Mesenchymal stem cell (in vitro differentiated cells and primary cell): ENCODE measurements around the gene OIT3.

Experiments
- DNase-seq: peaks from one replicate; pipeline ENCODE4 v3.0.0-alpha.2; 2013
- H2AFZ ChIP-seq: one replicate; pipeline ENCODE4 v1.6.1; 2013; ENCODE audit warnings: low read depth, mild to moderate bottlenecking, control low read depth, inconsistent platforms, low read length, moderate library complexity
- H2AK5ac ChIP-seq: 2 replicates; pipeline ENCODE4 v1.6.1; 2013; ENCODE audit warnings: low read length, moderate library complexity, mild to moderate bottlenecking, inconsistent platforms; ENCODE audit not compliant: severe bottlenecking
- H2BK120ac ChIP-seq: one replicate; pipeline ENCODE4 v1.6.1; 2013; ENCODE audit warnings: low read depth, mild to moderate bottlenecking, inconsistent platforms, low read length, moderate library complexity
- H2BK12ac ChIP-seq, 2 experiments: one replicate each; pipeline ENCODE4 v1.6.1; 2013; ENCODE audit warnings: inconsistent platforms in 2 of 2, low read length in 2 of 2, mild to moderate bottlenecking in 2 of 2, moderate library complexity in 2 of 2, control low read depth in 1 of 2
- H2BK15ac ChIP-seq: one replicate; pipeline ENCODE4 v1.6.1; 2013; ENCODE audit warnings: mild to moderate bottlenecking, low read depth, inconsistent platforms; ENCODE audit not compliant: poor library complexity, severe bottlenecking
- H2BK5ac ChIP-seq: 2 replicates; pipeline ENCODE4 v1.6.1; 2013; ENCODE audit warnings: low read depth, mild to moderate bottlenecking, low read length, control low read depth, inconsistent platforms; ENCODE audit not compliant: poor library complexity, severe bottlenecking
- H3K14ac ChIP-seq, 2 experiments: one replicate each; pipeline ENCODE4 v1.6.1; 2013; ENCODE audit warnings: inconsistent platforms in 2 of 2, low read length in 2 of 2, control low read depth in 1 of 2, mild to moderate bottlenecking in 1 of 2, moderate library complexity in 1 of 2
- H3K18ac ChIP-seq, 2 experiments: one replicate each; pipeline ENCODE4 v1.6.1; 2013; ENCODE audit warnings: inconsistent platforms in 2 of 2, low read length in 2 of 2, control low read depth in 1 of 2, low read depth in 1 of 2, mild to moderate bottlenecking in 1 of 2
- H3K23ac ChIP-seq, 2 experiments: one replicate each; pipeline ENCODE4 v1.6.1; 2013; ENCODE audit warnings: inconsistent platforms in 2 of 2, low read length in 2 of 2, mild to moderate bottlenecking in 2 of 2, moderate library complexity in 2 of 2, control low read depth in 1 of 2
- H3K27ac ChIP-seq: 2 replicates; pipeline ENCODE4 v1.5.1; 2013; ENCODE audit warnings: mild to moderate bottlenecking, moderate library complexity, low read length, control low read depth, inconsistent platforms; ENCODE audit not compliant: poor library complexity, severe bottlenecking
- H3K27me3 ChIP-seq, 2 experiments: 2 replicates each; pipeline versions ENCODE4 v1.6.1 to v1.7.0; 2013; ENCODE audit warnings: low read length in 2 of 2, mild to moderate bottlenecking in 2 of 2, moderate library complexity in 2 of 2, control low read depth in 1 of 2, inconsistent platforms in 1 of 2; ENCODE audit not compliant: control insufficient read depth in 1 of 2, insufficient read depth in 1 of 2
- H3K36me3 ChIP-seq, 2 experiments: 2 replicates each; pipeline versions ENCODE4 v1.6.1 to v1.7.0; 2013; ENCODE audit warnings: low read length in 2 of 2, control low read depth in 1 of 2, inconsistent platforms in 1 of 2, low read depth in 1 of 2, mild to moderate bottlenecking in 1 of 2; ENCODE audit not compliant: insufficient read depth in 2 of 2, control insufficient read depth in 1 of 2
- H3K4ac ChIP-seq, 2 experiments: one replicate each; pipeline ENCODE4 v1.6.1; 2013; ENCODE audit warnings: inconsistent platforms in 2 of 2, low read length in 2 of 2, mild to moderate bottlenecking in 2 of 2, moderate library complexity in 2 of 2, control low read depth in 1 of 2, low read depth in 1 of 2
- H3K4me1 ChIP-seq: 2 replicates; pipeline ENCODE4 v1.6.1; 2013; ENCODE audit warnings: low read depth, low read length, control low read depth; ENCODE audit not compliant: control insufficient read depth, insufficient read depth
- H3K4me2 ChIP-seq: 2 replicates; pipeline ENCODE4 v1.6.1; 2013; ENCODE audit warnings: low read length, mild to moderate bottlenecking, inconsistent platforms; ENCODE audit not compliant: poor library complexity, severe bottlenecking
- H3K4me3 ChIP-seq, 2 experiments: 2 replicates each; pipeline versions ENCODE4 v1.5.1 to v1.7.0; 2013; ENCODE audit warnings: low read length in 2 of 2, mild to moderate bottlenecking in 2 of 2, control low read depth in 1 of 2, low read depth in 1 of 2; ENCODE audit not compliant: insufficient read depth in 1 of 2
- H3K79me1 ChIP-seq: replicated peaks from 2 replicates; pipeline ENCODE4 v1.6.1; 2013; ENCODE audit warnings: mild to moderate bottlenecking, control low read depth, low read length, inconsistent platforms; ENCODE audit not compliant: poor library complexity, severe bottlenecking
- H3K9ac ChIP-seq: 2 replicates; pipeline ENCODE4 v1.7.0; 2013; ENCODE audit warnings: mild to moderate bottlenecking, low read length, moderate library complexity
- H3K9me3 ChIP-seq: 2 replicates; pipeline ENCODE4 v1.7.0; 2013; ENCODE audit warnings: mild to moderate bottlenecking, low read length; ENCODE audit not compliant: control insufficient read depth
- H4K8ac ChIP-seq: one replicate; pipeline ENCODE4 v1.6.1; 2013; ENCODE audit warnings: inconsistent platforms, mild to moderate bottlenecking, low read length, moderate library complexity
- H4K91ac ChIP-seq: one replicate; pipeline ENCODE4 v1.6.1; 2013; ENCODE audit warnings: mild to moderate bottlenecking, low read length, inconsistent platforms
- WGBS: methylation state at CpG from one replicate; pipeline ENCODE4 v1.1.7; 2013; ENCODE audit warnings: mixed read lengths; 5-methylcytosine and 5-hydroxymethylcytosine counted together

Gene OIT3

DNA sequence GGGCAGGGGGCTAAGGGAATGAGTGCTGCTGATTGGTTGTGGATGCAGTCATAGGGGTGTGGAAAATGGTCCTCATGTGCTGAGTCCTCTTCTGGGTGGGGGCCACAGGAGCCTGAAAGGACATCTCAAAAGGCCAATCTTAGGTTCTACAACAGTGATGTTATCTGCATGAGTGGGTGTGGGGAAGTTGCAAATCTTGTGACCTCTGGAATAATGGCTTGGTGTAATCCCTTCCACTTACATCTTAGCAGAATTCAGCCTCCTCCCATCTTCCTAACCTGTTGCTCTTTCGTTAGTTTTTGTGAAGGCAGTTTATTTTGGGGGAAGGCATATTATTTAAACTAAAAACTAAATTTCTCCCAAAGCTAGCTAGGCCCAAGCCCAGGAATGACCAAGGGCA lies 42.0 kb upstream of the OIT3 start:
- Histone ChIP-seq H3K36me3 (no peaks in the 10 kb centered on the region), H3K79me1 (peaks cover 22% of the 10 kb centered on the region), H3K9me3 (peaks cover 9% of the 10 kb centered on the region), H3K27me3 (no peaks in the 10 kb centered on the region), H4K8ac (no peak overlapping the region), H4K91ac (no peak overlapping the region), H3K14ac (no peak overlapping the region), H3K4me3 (no peak overlapping the region), H2BK5ac (no peak overlapping the region), H3K9ac (no peak overlapping the region), H3K4ac (no peak overlapping the region), H3K23ac (no peak overlapping the region), H2BK15ac (no peak overlapping the region), H3K4me2 (no peak overlapping the region), H3K27ac (no peak overlapping the region), H2BK120ac (no peak overlapping the region), H2AFZ (no peak overlapping the region), H2BK12ac (no peak overlapping the region), H3K4me1 (no peaks in the 10 kb centered on the region), H3K18ac (no peak overlapping the region), H2AK5ac (no peak overlapping the region)
- DNase-seq, result no peak
- WGBS, result no CpG with 5 or more reads among the region's 1 CpG

GRCh38 chr10:72852508-72852907 lies 41.0 kb upstream of the OIT3 start:
- H2BK12ac ChIP-seq, result no peak overlapping the region
- no peaks in the 10 kb centered on the region for H3K36me3 ChIP-seq
- DNase-seq, result no peak
- H3K27me3 ChIP-seq, result no peaks in the 10 kb centered on the region
- no peaks in the 10 kb centered on the region for H3K4me1 ChIP-seq
- peaks cover 9% of the 10 kb centered on the region for H3K9me3 ChIP-seq
- no peak overlapping the region for H2AK5ac ChIP-seq
- H3K4me2 ChIP-seq, result no peak overlapping the region
- no peak overlapping the region for H3K27ac ChIP-seq
- H3K18ac ChIP-seq, result no peak overlapping the region
- no peak overlapping the region for H2AFZ ChIP-seq
- no peak overlapping the region for H3K14ac ChIP-seq
- no peak overlapping the region for H3K4me3 ChIP-seq
- no peak overlapping the region for H3K4ac ChIP-seq
- H4K8ac ChIP-seq, result no peak overlapping the region
- no peak overlapping the region for H2BK15ac ChIP-seq
- peaks cover 18% of the 10 kb centered on the region for H3K79me1 ChIP-seq
- H2BK5ac ChIP-seq, result no peak overlapping the region
- no peak overlapping the region for H2BK120ac ChIP-seq
- H3K23ac ChIP-seq, result no peak overlapping the region
- H4K91ac ChIP-seq, result no peak overlapping the region
- 71% methylated on average over 1 of the region's 2 CpGs for WGBS
- H3K9ac ChIP-seq, result no peak overlapping the region

DNA sequence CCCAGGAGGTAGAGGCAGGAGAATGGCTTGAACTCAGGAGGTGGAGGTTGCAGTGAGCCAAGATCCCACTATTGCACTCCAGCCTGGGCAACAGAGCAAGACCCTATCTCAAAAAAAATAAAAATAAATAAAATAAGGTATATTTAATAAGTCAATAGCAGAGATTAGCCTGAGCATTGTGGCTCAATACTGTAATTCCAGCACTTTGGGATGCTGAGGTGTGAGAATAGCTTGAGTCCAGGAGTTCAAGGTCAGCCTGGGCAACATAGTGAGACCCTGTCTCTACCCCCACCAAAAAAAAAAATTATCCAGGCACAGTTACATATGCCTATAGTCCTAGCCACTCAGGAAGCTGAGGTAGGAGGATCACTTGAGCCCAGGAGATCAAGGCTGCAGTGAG lies 38.4 kb upstream of the OIT3 start:
- Histone ChIP-seq H2BK120ac (no peak overlapping the region), H3K4me2 (no peak overlapping the region), H3K79me1 (peaks cover 6% of the 10 kb centered on the region), H2BK15ac (no peak overlapping the region), H3K18ac (no peak overlapping the region), H3K23ac (no peak overlapping the region), H4K8ac (no peak overlapping the region), H3K36me3 (peaks cover 0 to 11% of the 10 kb centered on the region in 2 experiments), H3K27ac (no peak overlapping the region), H2BK5ac (no peak overlapping the region), H3K4me3 (no peak overlapping the region), H3K4me1 (no peaks in the 10 kb centered on the region), H2AK5ac (no peak overlapping the region), H2AFZ (no peak overlapping the region), H3K27me3 (no peaks in the 10 kb centered on the region), H3K14ac (no peak overlapping the region), H4K91ac (no peak overlapping the region), H3K9ac (no peak overlapping the region), H2BK12ac (no peak overlapping the region), H3K9me3 (peaks cover 9% of the 10 kb centered on the region), H3K4ac (no peak overlapping the region)
- no peak for DNase-seq

DNA sequence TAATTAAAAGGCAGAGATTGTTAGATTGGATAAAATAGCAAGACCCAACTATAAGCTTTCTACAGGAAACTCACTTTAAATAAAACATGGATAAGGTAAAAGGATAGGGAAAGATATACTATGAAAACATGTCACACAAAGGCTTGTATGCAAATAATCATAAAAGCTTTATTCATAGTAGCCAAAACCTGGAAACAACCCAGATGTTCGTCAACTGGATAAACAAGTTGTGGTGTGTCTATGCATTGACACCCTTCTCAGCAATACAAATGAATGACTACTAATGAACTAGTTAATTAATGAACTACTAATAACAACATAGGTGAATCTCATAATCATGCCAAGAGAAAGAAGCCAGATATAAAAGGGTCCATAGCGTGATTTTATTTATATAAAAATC lies 37.7 kb upstream of the OIT3 start:
- no peak overlapping the region for H3K18ac ChIP-seq
- H3K79me1 ChIP-seq, result peaks cover 6% of the 10 kb centered on the region
- no peak for DNase-seq
- no peak overlapping the region for H3K27ac ChIP-seq
- H2BK5ac ChIP-seq, result no peak overlapping the region
- H4K91ac ChIP-seq, result no peak overlapping the region
- no peak overlapping the region for H2AK5ac ChIP-seq
- no peak overlapping the region for H2AFZ ChIP-seq
- H2BK12ac ChIP-seq, result no peak overlapping the region
- H3K14ac ChIP-seq, result no peak overlapping the region
- 100% methylated on average over 1 of the region's 2 CpGs for whole genome bisulfite sequencing
- no peak overlapping the region for H2BK120ac ChIP-seq
- no peaks in the 10 kb centered on the region for H3K4me1 ChIP-seq
- H3K4me3 ChIP-seq, result no peak overlapping the region
- no peak overlapping the region for H3K4ac ChIP-seq
- H3K9me3 ChIP-seq, result peaks cover 9% of the 10 kb centered on the region
- no peak overlapping the region for H4K8ac ChIP-seq
- H3K27me3 ChIP-seq, result no peaks in the 10 kb centered on the region
- no peak overlapping the region for H3K4me2 ChIP-seq
- no peak overlapping the region for H2BK15ac ChIP-seq
- no peak overlapping the region for H3K9ac ChIP-seq
- peaks cover under 1 to 18% of the 10 kb centered on the region in 2 experiments for H3K36me3 ChIP-seq
- H3K23ac ChIP-seq, result no peak overlapping the region
